Measurements from ENCODE around the gene HOMER2.
"Not testable (repeated sequence)": the region's sequence is repeated elsewhere in the genome, so short reads cannot be mapped to it uniquely, and the experiment has no call there.

HOMER2 gene

DNA sequence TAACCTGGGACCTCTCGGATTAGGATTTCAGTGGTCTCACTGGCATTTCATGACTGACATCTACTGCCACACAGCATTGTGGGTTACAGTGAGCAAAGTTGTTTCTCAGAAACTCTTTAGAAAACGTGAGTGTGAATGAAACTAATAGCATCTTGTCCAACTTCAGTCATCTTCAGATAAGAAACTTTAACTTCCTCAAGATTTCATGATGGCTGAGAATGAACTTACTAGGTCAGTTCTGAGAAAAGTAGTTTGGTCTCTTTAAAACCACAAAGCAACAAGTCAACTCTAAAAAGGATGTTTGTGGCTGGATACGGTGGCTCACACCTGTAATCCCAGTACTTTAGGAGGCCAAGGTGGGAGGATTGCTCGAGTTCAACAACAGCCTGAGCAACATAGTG lies 14.2 kb upstream of the HOMER2 start:
- DNase-seq = no peak

DNA sequence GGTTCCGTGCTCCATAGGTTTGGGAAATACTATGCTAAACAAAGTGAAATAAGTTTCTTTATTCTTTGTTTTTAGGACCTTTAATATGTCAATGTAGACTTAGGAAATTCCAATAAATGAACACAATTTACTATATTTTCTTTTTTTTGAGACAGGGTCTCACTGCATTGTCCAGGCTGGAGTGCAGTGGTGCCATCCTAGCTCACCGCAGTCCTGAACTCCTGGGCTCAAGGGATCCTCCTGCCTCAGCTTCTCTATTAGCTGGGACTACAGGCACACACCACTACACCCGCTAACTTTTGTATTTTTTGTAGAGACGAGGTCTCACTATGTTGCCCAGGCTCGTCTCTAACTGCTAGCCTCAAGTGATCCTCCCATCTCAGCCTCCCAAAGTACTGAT lies 12.4 kb upstream of the HOMER2 start:
- DNase-seq = no peak

DNA sequence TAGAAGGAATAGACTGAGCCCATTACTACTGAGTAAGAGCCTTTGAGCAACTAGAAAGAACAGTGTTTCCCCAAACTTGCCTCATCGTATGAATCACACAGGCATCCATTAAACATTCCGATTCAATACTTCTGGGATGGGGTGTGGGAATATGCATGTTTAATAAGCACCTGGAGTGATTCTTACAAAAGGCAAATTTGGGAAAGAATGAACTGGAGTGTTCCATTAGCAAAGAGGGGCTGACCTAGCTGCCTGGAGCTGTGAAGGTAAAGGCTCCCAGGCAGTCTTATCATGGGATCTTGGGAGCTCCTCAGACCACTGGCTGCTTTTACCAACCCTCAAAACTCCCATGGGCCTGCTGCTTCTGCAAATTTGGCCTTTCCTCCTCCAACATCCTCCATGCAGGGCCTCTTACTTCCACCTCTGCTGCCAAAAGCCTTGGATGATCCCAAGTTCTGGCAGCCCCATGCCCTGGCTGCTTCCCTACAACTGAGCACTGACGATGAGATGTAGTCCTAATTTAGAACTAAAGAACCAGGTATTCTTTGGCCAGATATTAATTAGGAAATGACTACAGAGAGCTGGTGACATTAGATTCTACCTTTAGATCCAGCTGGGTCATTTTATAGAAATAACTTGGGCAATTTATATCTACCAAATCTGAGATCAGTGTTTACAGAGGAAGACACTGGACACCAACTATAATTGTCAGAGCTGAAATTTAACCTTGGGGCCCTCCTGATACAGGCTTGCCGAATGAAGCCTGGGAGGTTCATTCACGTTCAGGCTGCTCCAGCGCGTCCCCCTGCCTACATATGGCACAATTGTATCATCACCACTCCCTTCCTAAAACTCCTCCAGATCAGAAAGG lies 11.2 kb upstream of the HOMER2 start:
- DNase-seq = no peak

GRCh38 chr15:82960766-82961165 lies 8.2 kb upstream of the HOMER2 start:
- DNase-seq = no peak

DNA sequence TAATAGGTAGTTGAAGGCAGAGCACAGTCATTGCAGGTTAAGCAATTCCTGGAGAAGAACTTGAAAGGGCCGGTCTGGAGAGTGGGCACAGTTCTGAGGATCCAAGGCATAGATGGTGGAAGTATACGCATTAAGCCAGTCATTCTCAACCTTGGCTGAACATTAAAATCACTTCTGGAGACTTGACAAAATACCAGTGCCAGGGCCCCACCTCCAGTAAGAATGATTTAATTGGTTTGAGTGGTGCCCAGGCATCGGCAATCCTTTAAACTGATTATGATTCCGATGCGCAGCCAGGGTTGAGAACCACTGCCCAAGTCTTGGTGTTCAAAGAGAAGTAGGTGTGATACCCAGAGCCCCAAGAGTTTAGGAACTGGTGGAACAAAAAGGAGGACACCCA lies 6.9 kb upstream of the HOMER2 start:
- no peak for DNase-seq

GRCh38 chr15:82958638-82959037 lies 6.1 kb upstream of the HOMER2 start:
- no peak for DNase-seq

DNA sequence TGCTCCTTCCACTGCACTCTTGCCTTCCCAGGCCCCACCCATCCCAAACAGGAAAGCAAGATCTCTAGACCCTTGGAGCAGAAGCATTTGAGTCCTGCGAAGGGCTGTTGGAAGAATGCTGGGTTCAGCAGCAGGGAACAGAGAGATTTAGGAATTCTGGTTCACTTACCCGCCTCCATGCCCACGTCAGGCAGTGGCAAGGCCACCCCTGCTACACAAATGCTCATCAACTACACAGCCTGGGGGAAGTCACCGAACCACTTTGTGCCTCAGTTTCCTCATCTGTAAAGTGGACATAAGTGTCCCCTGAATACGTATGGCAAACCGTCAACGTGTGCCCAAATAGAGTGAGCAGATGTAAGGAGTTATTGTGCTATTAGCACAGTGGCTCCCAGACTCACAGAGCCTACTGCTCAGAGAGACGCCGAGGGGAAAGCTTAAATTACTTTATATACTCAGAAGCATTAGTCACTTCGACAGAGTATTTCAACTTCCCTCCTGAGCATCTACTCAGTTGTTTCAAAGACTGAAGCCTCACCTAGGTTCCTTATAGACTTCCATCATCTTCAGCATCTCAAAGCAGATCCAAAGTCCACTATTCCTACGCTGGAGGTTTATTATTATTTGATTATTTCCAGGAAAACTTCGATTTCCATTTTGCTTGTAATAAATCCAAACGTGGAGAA lies 905 bp downstream of the HOMER2 start:
- DNase-seq = no peak

- DNase-seq = no peak
These were observed 1.7 kb downstream of the HOMER2 start for GRCh38 chr15:82950746-82951370.

- no peak for DNase-seq
These were observed 2.2 kb downstream of the HOMER2 start for GRCh38 chr15:82950295-82950694.

DNA sequence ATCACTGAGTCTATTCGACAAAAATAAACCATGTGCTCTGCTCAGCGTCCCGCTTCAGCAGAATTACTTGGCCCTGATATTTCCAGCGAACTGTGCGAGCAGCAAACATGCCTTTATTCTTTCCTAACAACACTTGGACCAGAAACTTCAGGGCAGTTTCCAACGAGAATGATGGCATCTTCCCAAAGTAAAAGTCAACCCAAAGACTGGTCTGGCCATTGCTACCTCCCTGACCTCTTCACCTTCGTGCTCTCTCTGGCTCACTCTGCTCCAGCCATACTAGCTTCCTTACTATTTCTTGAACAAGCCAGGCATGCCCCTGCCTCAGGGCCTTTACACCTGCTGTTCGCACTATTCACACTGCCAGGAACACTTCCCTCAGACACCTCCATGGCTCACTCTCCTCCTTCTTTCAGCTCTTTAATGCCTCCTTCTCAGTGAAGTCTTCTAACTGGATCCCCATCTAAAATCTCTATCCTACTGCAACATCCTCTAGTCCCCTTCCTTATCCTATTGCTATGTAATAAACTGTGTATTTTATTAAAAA lies 6.3 kb downstream of the HOMER2 start:
- no peak for DNase-seq

DNA sequence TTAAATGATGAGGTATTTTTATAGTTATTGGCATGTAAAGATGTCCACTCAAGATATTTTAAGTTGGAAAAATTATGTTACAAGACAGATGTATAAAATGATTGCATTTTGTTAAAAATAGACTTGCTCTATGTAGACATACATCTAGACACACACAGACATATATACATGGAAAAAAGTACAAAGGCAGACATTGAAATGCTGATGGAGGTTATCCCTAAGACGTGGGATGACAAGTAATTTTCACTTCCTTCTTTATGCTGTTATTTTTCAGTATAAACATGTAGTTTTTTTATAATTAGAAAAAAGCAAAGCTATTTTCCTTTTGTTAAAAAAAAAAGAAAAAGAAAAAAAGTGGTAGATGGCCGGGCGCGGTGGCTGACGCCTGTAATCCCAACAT lies 7.2 kb downstream of the HOMER2 start:
- no peak for DNase-seq

GRCh38 chr15:82944821-82945220 lies 7.7 kb downstream of the HOMER2 start:
- DNase-seq = no peak

GRCh38 chr15:82944056-82944455 lies 8.5 kb downstream of the HOMER2 start:
- DNase-seq = no peak

GRCh38 chr15:82943176-82943575 lies 9.3 kb downstream of the HOMER2 start:
- DNase-seq = no peak

- DNase-seq = no peak
These were observed 9.8 kb downstream of the HOMER2 start for GRCh38 chr15:82942691-82943090.

- not testable (repeated sequence) for DNase-seq
These were observed 12.8 kb downstream of the HOMER2 start for GRCh38 chr15:82939678-82940077.

GRCh38 chr15:82937712-82938058 lies 14.8 kb downstream of the HOMER2 start:
- no peak for DNase-seq

GRCh38 chr15:82936966-82937711 lies 15.4 kb downstream of the HOMER2 start:
- DNase-seq = no peak

- no peak for DNase-seq
These were observed 17.1 kb downstream of the HOMER2 start for GRCh38 chr15:82935382-82935781.

- DNase-seq = no peak
These were observed 18.2 kb downstream of the HOMER2 start for GRCh38 chr15:82934100-82934880.

DNA sequence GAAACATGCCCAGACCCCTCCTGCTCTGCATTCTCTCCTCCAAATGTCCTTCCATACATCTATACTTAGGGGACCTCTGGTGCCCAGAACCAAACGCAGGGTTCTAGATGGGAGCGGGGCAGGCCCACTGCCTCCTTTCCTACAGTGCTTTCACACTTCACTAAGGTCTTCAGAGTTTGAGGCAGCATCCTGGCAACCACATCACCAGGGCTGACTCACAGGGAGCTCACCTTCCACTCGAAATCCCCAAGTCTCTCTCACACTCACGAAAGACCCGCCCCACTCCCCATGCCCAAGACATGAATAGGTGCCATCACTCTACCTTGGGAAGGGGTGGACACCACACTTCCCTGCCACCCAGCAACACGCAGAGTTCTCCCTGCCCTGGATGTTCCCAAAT lies 18.9 kb downstream of the HOMER2 start:
- no peak for DNase-seq

DNA sequence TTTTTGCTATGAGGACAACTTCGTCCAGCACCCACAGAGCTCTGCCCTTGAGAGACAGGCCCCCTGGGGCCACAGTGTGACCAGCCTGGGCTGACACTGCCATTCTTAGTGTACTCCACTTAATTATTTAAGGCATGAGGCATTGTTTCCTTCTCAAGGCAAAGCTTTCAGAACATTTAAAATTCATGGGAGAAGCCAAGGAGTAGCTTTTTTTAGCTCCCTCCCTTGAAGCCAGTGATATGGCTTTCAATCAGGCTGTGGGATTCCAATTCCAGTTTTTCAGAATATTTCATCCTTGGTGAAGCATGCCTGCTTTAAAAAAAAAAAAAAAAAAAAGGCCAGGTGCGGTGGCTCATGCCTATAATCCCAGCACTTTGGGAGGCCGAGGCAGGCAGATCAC lies 21.3 kb downstream of the HOMER2 start:
- DNase-seq = no peak

Measured in right kidney (tissue), 1 donor.